Activated CD8-positive, alpha-beta memory T cell treated with anti-CD3 and anti-CD28 coated beads for 4 hours (primary cell): Measurements from ENCODE around the gene ANP32A.

Experiments used
- DNase-seq, 2 donors: peaks; one replicate each; pipeline ENCODE4 v3.0.0-alpha.2; 2020; ENCODE audit warnings: low read depth in 2 of 2

The ANP32A gene

DNA sequence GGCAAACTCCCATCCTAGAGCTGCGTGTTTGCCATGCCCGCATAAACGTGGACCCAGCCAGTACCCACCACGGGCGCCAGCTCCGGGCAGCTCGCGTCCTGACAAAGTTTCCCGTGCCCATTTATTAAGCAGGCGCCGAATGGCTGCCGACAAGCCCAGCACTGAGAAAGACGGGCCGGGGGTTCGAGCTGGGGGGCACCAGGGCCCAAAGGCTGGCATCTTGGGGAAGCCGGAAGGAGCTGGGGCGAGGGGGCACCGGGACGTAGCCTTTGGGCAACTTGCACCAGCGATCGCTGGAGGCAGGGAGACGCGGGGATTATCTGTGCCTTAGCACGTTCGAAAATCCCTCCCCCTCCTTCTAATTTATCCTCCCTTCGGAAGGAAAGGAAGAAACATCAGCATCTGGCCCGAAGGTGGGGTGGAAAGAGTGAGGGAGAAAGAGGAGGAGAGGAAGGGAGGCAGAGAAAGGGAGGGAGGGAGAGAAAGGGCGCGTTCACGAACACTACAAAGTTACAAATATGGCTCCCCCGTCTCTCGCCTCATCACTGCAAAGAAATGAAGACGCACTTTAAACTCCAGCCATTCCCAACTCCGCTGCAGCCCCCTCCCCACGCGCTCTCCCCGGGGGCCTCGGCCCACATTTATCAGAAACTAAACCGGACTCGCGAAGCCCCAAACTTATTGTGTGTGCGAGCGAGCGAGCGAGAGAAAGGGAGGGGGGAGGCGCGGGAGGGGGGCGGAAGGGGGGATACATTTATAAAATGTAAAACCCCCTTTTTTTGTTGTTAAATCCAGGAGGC is 1.0 kb downstream of the ANP32A start:
- no peak for DNase-seq

DNA sequence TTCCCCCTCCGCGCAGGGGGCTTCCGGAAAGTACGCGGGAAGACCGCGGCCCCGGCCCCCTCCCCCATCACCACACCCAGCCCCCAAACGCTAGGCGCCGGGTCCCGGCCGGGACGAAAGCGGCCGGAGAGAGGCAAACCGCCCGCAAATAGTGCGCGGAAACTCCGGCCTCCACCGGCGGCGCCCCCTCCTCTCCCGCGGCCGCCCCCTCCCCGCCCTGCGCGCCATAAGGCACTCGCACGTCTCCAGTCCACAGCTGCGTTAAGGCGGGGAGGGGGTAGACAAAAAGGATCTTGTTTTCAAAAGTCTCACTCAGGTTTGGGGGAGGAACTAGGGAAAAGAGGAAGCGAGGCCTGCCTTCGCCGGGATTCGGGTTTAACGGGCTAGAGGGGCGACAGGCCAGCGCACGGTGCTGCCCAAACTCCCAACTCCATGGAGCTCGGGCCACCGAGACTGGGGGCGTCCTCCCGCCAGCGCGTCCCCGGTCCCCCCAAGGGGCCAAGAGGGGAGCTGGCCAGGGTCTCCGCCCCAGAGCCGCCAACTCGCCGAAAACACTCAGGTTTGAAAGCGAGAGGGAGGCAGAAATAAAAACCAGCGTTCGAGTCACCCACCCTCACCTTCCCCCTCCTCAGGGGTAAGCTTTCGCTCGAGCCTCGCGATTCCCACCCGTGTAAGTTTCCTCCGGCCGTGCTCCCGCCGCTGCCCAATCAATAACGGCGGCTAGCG is 1.8 kb downstream of the ANP32A start:
- DNase-seq, result no peak

GRCh38 chr15:68818066-68818768 is 2.5 kb downstream of the ANP32A start:
- peak; percentile 56 to 67 for DNase-seq

GRCh38 chr15:68817304-68818065 is 3.2 kb downstream of the ANP32A start:
- peak; percentile 47 to 56 for DNase-seq

DNA sequence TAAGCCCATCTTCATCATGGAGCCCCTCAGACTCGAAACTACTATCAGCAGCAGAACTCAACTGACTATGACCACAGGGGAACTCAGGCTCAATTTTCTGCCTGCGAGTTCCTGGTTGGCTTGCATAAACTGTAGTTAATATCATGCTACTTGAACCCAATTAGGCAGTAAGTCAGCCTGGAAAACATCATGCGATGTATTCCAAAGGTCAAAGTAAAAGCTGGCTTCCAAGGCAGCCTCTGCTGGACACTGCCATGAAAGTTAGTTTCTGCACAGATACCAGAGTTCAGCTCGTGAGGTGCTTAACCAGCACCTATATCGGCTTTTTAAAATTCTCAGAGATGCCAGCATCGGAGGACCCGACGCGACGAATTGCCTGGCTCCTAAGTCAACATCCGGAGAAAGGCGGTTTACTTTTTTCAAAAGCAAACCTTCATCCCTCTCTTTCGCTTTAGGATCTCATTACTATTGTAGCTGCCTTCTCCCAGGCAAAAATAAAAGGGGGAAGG is 3.8 kb downstream of the ANP32A start:
- no peak for DNase-seq

- no peak for DNase-seq
These were observed 4.5 kb downstream of the ANP32A start for GRCh38 chr15:68816158-68816557.

DNA sequence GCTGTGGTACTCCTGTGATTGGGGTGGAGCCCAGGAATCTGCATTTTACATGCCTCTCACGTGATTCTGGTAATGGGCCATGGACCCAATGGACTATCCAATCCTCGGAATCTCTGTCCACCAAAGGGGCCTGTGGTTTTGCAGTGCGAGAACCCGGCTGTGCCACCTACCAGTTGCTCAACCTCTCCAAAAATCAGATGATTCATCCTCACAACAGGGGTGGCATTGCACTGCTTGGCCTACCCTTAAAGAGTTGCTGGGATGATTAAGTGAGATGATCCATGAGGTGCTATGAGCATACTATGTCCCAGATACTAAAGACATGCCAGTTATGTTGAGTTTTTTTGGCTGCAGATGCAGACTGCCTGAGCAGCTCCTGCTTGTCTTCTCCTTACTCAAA is 5.1 kb downstream of the ANP32A start:
- no peak for DNase-seq

DNA sequence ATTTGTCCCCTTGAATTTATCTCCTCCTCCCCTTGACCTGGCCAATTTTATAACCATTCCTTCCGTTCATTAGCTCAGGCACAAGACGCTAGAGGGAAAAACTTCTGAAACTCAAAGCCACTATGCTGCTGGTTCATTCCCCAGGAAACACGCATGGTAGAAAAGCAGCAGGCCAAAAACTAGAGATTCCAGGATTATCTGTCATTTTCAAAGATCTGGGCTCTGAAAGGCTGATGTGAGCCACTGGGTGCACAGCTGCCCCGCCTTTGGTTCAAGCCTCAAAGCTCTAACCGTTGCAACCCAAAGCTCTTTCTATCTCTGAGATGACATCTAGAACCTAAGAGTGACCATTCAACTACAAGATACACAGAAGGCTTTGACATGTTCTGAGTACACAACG is 6.1 kb downstream of the ANP32A start:
- DNase-seq, result no peak

GRCh38 chr15:68812597-68813431 is 7.9 kb downstream of the ANP32A start:
- no peak for DNase-seq

GRCh38 chr15:68812069-68812468 is 8.6 kb downstream of the ANP32A start:
- DNase-seq, result no peak

GRCh38 chr15:68809517-68809916 is 11.2 kb downstream of the ANP32A start:
- no peak for DNase-seq

- no peak for DNase-seq
These were observed 11.9 kb downstream of the ANP32A start for GRCh38 chr15:68808770-68809169.

- no peak for DNase-seq
These were observed 12.6 kb downstream of the ANP32A start for GRCh38 chr15:68808091-68808490.

GRCh38 chr15:68807249-68807648 is 13.4 kb downstream of the ANP32A start:
- DNase-seq, result no peak

GRCh38 chr15:68806220-68807060 is 14.3 kb downstream of the ANP32A start:
- DNase-seq, result no peak

GRCh38 chr15:68802373-68802772 is 18.3 kb downstream of the ANP32A start:
- no peak for DNase-seq

- DNase-seq, result no peak
These were observed 19.0 kb downstream of the ANP32A start for GRCh38 chr15:68801572-68802148.

- DNase-seq, result no peak
These were observed 19.8 kb downstream of the ANP32A start for GRCh38 chr15:68800875-68801274.

- DNase-seq, result no peak
These were observed 22.2 kb downstream of the ANP32A start for GRCh38 chr15:68798346-68799094.
